GM23338 (cell line): ENCODE results near the gene CDC14A. TPM values are rescaled to one million over a fixed set of nuclear protein-coding genes. Genes with fewer than 3 reads are reported as not detected.

Source experiments
- ATAC-seq: fragments of 200-7000 bp; cut with Tn5 transposase; 3 replicates; pipeline ENCODE4 v1.9.1; 2020
- DNase-seq: peaks from one replicate; pipeline ENCODE4 v3.0.0-alpha.2; 2015; ENCODE audit warnings: low spot score
- H2AFZ ChIP-seq: fragments of 200-600 bp; sonication (generic); 2 replicates; pipeline ENCODE4 v1.8.0; 2016; ENCODE audit warnings: antibody characterized with exemption, mild to moderate bottlenecking, moderate library complexity
- H3F3A ChIP-seq: fragments of 200-600 bp; sonication (generic); replicated peaks from 2 replicates; pipeline ENCODE4 v1.8.0; 2017; ENCODE audit warnings: antibody characterized with exemption, mixed run types, low read depth
- H3K27ac ChIP-seq: fragments of 200-600 bp; sonication (generic); 2 replicates; pipeline ENCODE4 v1.6.1; 2016; ENCODE audit warnings: low read depth
- H3K27me3 ChIP-seq: fragments of 200-600 bp; sonication (generic); 2 replicates; pipeline ENCODE4 v1.8.0; 2016; ENCODE audit warnings: mild to moderate bottlenecking, mixed run types, moderate library complexity; ENCODE audit not compliant: insufficient read depth
- H3K36me3 ChIP-seq: fragments of 200-600 bp; sonication (generic); 2 replicates; pipeline ENCODE4 v1.8.0; 2016; ENCODE audit warnings: mild to moderate bottlenecking; ENCODE audit not compliant: insufficient read depth
- H3K4me1 ChIP-seq: fragments of 200-600 bp; sonication (generic); 2 replicates; pipeline ENCODE4 v1.8.0; 2016; ENCODE audit warnings: mild to moderate bottlenecking, moderate library complexity; ENCODE audit not compliant: insufficient read depth
- H3K4me2 ChIP-seq: fragments of 200-600 bp; sonication (generic); 2 replicates; pipeline ENCODE4 v1.7.1; 2017; ENCODE audit warnings: mixed run types
- H3K4me3 ChIP-seq: fragments of 200-600 bp; sonication (generic); 2 replicates; pipeline ENCODE4 v1.6.1; 2016; ENCODE audit warnings: mixed run types
- H3K79me2 ChIP-seq: fragments of 200-600 bp; sonication (generic); replicated peaks from 2 replicates; pipeline ENCODE4 v1.8.0; 2017; ENCODE audit warnings: mild to moderate bottlenecking; ENCODE audit not compliant: insufficient read depth
- H3K9me2 ChIP-seq: fragments of 200-600 bp; sonication (generic); 2 replicates; pipeline ENCODE4 v1.8.0; 2017; ENCODE audit not compliant: insufficient read depth
- H4K20me1 ChIP-seq: fragments of 200-600 bp; sonication (generic); replicated peaks from 2 replicates; pipeline ENCODE4 v1.8.0; 2017; ENCODE audit warnings: mild to moderate bottlenecking; ENCODE audit not compliant: insufficient read depth
- H3K27ac Mint-ChIP-seq: 2 replicates; pipeline ENCODE4 v1.8.0; 2020; ENCODE audit warnings: inconsistent platforms, mild to moderate bottlenecking, moderate library complexity, mixed read lengths
- H3K27me3 Mint-ChIP-seq: 3 replicates; pipeline ENCODE4 v1.8.0; 2022; ENCODE audit warnings: low read depth, mild to moderate bottlenecking, moderate library complexity, mixed read lengths, inconsistent platforms; ENCODE audit not compliant: insufficient read depth, poor library complexity
- H3K36me3 Mint-ChIP-seq: 3 replicates; pipeline ENCODE4 v1.8.0; 2021; ENCODE audit warnings: low read depth, mild to moderate bottlenecking, inconsistent platforms, moderate library complexity, mixed read lengths
- H3K4me1 Mint-ChIP-seq: 3 replicates; pipeline ENCODE4 v1.8.0; 2020; ENCODE audit warnings: mild to moderate bottlenecking, inconsistent platforms, mixed read lengths
- H3K4me3 Mint-ChIP-seq: 3 replicates; pipeline ENCODE4 v1.8.0; 2021; ENCODE audit warnings: moderate library complexity, mild to moderate bottlenecking, inconsistent platforms, mixed read lengths
- H3K9me3 Mint-ChIP-seq: 3 replicates; pipeline ENCODE4 v1.8.0; 2020; ENCODE audit warnings: moderate library complexity, mild to moderate bottlenecking, inconsistent platforms, mixed read lengths
- CREB1 ChIP-seq: fragments of 250-450 bp; sonication (Bioruptor Pico); IDR thresholded peaks from 2 replicates; pipeline ENCODE4 v1.5.0; 2020; ENCODE audit warnings: low read depth, mild to moderate bottlenecking, moderate library complexity
- ETS1 ChIP-seq: IDR thresholded peaks from 2 replicates; pipeline ENCODE4 v1.6.1; 2016; ENCODE audit warnings: antibody characterized with exemption
- EZH2 ChIP-seq: fragments of 200-600 bp; sonication (generic); IDR thresholded peaks from one replicate; pipeline ENCODE4 v1.8.0; 2017; ENCODE audit warnings: antibody characterized with exemption, mild to moderate bottlenecking, low read depth; ENCODE audit not compliant: unreplicated experiment
- EZH2phosphoT487 ChIP-seq: fragments of 200-600 bp; sonication (generic); IDR thresholded peaks from one replicate; pipeline ENCODE4 v1.8.1; 2018; ENCODE audit warnings: antibody characterized with exemption; ENCODE audit not compliant: unreplicated experiment
- JUNB ChIP-seq: IDR thresholded peaks from one replicate; pipeline ENCODE4 v1.6.1; 2016; ENCODE audit warnings: antibody characterized with exemption; ENCODE audit not compliant: unreplicated experiment
- NANOG ChIP-seq: IDR thresholded peaks from 2 replicates; pipeline ENCODE4 v1.6.1; 2016; ENCODE audit warnings: antibody characterized with exemption, borderline replicate concordance
- POLR2AphosphoS5 ChIP-seq: IDR thresholded peaks from 2 replicates; pipeline ENCODE4 v1.6.1; 2016; ENCODE audit warnings: antibody characterized with exemption, low read depth
- STAT1 ChIP-seq: IDR thresholded peaks from one replicate; pipeline ENCODE4 v1.6.1; 2016; ENCODE audit warnings: antibody characterized with exemption; ENCODE audit not compliant: unreplicated experiment
- ZNF114 ChIP-seq: fragments of 250-450 bp; sonication (Bioruptor Pico); IDR thresholded peaks from 2 replicates; pipeline ENCODE4 v1.5.0; 2020; ENCODE audit warnings: mild to moderate bottlenecking, moderate library complexity
- ZNF331 ChIP-seq: fragments of 250-450 bp; sonication (Bioruptor Pico); IDR thresholded peaks from 2 replicates; pipeline ENCODE4 v1.5.0; 2020; ENCODE audit warnings: low read depth, mild to moderate bottlenecking, moderate library complexity
- polyA plus RNA-seq: library from polyadenylated mRNA; unstranded; fragments of >200 nt; fragmentation: Nextera tagmentation; extraction: Ambion mirVana; gene quantifications from 2 replicates; pipeline ENCODE4 v1.2.1, GENCODE V29; 2016
- total RNA-seq: library from RNA; depleted of rRNA; stranded (reverse); fragments of >200 nt; shearing (Covaris generic); gene quantifications from 2 replicates; pipeline ENCODE4 v1.2.3, GENCODE V29; 2014
- TF ChIP-seq, protein P1 (sequence below), 2 experiments: fragments of 200-600 bp in 1 of 2; sonication (generic) in 1 of 2; conservative IDR thresholded peaks; 2 replicates each; pipeline versions ENCODE4 v1.5.1 to v1.6.1; 2016 to 2017; ENCODE audit warnings: antibody characterized with exemption in 2 of 2, low read depth in 2 of 2, mild to moderate bottlenecking in 2 of 2, moderate library complexity in 1 of 2
- TF ChIP-seq, protein P2 (sequence below): fragments of 250-450 bp; sonication (Bioruptor Pico); IDR thresholded peaks from 2 replicates; pipeline ENCODE4 v1.5.0; 2020; ENCODE audit warnings: mild to moderate bottlenecking, moderate library complexity
- TF ChIP-seq, protein P3 (sequence below): IDR thresholded peaks from one replicate; pipeline ENCODE4 v1.6.1; 2018; ENCODE audit warnings: antibody characterized with exemption; ENCODE audit not compliant: unreplicated experiment

The CDC14A gene
- total and polyA plus RNA-seq, 2 experiments from 2014 or later, result 11.1 to 20.8 TPM

DNA sequence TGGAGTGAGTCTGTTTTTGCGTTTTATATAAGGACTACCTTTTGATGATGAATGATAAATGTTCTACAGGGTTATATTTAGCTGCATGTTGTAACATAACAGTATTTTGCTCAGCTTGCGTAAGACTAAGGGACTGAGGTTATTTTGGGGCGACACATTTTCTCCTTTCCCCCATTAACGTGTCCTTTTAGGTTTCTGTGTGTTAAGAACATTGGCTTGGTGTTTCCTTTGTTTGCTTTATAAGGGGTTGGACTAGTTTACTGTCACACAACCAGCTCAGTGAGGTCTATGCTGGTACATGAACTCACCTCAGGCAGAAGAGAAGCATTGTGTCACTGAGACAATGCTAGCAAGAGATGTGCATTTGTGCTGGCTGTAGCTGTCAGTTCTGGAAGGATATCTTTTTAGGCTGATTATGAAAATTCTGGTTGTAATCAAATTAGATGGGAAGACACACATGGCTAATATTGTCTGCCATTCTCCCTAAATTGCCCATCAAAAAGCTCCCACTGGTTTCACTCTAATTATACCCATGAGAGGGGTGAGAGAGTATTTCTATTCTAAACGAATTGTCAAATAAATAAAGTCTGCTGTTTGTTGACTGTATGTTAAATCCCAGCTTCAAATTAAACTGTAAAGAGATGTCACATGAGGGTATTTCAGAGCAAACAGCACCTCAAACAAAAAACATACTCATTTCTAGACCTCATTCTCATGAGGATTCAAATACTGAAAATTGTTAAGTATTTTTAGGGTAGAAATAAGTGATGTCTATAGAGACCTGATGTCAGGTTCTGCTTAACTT, 62.6 kb downstream of the CDC14A start:
- no peak overlapping the region for H3K27ac Mint-ChIP-seq

More for the DNA sequence above, 62.6 kb downstream of the CDC14A start:
- no peaks in the 10 kb centered on the region for H3K9me2 ChIP-seq
- H3K4me3 ChIP-seq, result no peak overlapping the region
- H3K4me2 ChIP-seq, result no peak overlapping the region
- Mint-ChIP-seq H3K9me3 (no peaks in the 10 kb centered on the region), H3K36me3 (no peaks in the 10 kb centered on the region), H3K4me1 (peaks cover 24% of the 10 kb centered on the region), H3K27me3 (peaks cover 6% of the 10 kb centered on the region), H3K4me3 (no peak overlapping the region)
- no peak overlapping the region for H2AFZ ChIP-seq
- DNase-seq (no peak), ATAC-seq (no peak)
- peaks cover 12% of the 10 kb centered on the region for H3K4me1 ChIP-seq
- no peaks in the 10 kb centered on the region for H3K79me2 ChIP-seq
- TF ChIP-seq JUNB (no peak), ETS1 (no peak), NANOG (no peak), STAT1 (no peak), ZNF331 (CRISPR knock-in tag) (no peak), ZNF114 (CRISPR knock-in tag) (no peak), EZH2phosphoT487 (no peak), EZH2 (no peak), CREB1 (no peak), POLR2AphosphoS5 (no peak)
- TF ChIP-seq, protein P1, sequence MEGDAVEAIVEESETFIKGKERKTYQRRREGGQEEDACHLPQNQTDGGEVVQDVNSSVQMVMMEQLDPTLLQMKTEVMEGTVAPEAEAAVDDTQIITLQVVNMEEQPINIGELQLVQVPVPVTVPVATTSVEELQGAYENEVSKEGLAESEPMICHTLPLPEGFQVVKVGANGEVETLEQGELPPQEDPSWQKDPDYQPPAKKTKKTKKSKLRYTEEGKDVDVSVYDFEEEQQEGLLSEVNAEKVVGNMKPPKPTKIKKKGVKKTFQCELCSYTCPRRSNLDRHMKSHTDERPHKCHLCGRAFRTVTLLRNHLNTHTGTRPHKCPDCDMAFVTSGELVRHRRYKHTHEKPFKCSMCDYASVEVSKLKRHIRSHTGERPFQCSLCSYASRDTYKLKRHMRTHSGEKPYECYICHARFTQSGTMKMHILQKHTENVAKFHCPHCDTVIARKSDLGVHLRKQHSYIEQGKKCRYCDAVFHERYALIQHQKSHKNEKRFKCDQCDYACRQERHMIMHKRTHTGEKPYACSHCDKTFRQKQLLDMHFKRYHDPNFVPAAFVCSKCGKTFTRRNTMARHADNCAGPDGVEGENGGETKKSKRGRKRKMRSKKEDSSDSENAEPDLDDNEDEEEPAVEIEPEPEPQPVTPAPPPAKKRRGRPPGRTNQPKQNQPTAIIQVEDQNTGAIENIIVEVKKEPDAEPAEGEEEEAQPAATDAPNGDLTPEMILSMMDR (conservative IDR thresholded peaks at IDR 0.05; ENCODE audit: low read depth in 2 of 2), result no peak
- TF ChIP-seq, protein P2, sequence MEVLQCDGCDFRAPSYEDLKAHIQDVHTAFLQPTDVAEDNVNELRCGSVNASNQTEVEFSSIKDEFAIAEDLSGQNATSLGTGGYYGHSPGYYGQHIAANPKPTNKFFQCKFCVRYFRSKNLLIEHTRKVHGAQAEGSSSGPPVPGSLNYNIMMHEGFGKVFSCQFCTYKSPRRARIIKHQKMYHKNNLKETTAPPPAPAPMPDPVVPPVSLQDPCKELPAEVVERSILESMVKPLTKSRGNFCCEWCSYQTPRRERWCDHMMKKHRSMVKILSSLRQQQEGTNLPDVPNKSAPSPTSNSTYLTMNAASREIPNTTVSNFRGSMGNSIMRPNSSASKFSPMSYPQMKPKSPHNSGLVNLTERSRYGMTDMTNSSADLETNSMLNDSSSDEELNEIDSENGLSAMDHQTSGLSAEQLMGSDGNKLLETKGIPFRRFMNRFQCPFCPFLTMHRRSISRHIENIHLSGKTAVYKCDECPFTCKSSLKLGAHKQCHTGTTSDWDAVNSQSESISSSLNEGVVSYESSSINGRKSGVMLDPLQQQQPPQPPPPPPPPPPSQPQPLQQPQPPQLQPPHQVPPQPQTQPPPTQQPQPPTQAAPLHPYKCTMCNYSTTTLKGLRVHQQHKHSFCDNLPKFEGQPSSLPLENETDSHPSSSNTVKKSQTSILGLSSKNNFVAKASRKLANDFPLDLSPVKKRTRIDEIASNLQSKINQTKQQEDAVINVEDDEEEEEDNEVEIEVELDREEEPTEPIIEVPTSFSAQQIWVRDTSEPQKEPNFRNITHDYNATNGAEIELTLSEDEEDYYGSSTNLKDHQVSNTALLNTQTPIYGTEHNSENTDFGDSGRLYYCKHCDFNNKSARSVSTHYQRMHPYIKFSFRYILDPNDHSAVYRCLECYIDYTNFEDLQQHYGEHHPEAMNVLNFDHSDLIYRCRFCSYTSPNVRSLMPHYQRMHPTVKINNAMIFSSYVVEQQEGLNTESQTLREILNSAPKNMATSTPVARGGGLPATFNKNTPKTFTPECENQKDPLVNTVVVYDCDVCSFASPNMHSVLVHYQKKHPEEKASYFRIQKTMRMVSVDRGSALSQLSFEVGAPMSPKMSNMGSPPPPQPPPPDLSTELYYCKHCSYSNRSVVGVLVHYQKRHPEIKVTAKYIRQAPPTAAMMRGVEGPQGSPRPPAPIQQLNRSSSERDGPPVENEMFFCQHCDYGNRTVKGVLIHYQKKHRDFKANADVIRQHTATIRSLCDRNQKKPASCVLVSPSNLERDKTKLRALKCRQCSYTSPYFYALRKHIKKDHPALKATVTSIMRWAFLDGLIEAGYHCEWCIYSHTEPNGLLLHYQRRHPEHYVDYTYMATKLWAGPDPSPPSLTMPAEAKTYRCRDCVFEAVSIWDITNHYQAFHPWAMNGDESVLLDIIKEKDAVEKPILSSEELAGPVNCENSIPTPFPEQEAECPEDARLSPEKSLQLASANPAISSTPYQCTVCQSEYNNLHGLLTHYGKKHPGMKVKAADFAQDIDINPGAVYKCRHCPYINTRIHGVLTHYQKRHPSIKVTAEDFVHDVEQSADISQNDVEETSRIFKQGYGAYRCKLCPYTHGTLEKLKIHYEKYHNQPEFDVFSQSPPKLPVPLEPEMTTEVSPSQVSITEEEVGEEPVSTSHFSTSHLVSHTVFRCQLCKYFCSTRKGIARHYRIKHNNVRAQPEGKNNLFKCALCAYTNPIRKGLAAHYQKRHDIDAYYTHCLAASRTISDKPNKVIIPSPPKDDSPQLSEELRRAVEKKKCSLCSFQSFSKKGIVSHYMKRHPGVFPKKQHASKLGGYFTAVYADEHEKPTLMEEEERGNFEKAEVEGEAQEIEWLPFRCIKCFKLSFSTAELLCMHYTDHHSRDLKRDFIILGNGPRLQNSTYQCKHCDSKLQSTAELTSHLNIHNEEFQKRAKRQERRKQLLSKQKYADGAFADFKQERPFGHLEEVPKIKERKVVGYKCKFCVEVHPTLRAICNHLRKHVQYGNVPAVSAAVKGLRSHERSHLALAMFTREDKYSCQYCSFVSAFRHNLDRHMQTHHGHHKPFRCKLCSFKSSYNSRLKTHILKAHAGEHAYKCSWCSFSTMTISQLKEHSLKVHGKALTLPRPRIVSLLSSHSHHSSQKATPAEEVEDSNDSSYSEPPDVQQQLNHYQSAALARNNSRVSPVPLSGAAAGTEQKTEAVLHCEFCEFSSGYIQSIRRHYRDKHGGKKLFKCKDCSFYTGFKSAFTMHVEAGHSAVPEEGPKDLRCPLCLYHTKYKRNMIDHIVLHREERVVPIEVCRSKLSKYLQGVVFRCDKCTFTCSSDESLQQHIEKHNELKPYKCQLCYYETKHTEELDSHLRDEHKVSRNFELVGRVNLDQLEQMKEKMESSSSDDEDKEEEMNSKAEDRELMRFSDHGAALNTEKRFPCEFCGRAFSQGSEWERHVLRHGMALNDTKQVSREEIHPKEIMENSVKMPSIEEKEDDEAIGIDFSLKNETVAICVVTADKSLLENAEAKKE (CRISPR knock-in tag), result no peak
- TF ChIP-seq, protein P3, sequence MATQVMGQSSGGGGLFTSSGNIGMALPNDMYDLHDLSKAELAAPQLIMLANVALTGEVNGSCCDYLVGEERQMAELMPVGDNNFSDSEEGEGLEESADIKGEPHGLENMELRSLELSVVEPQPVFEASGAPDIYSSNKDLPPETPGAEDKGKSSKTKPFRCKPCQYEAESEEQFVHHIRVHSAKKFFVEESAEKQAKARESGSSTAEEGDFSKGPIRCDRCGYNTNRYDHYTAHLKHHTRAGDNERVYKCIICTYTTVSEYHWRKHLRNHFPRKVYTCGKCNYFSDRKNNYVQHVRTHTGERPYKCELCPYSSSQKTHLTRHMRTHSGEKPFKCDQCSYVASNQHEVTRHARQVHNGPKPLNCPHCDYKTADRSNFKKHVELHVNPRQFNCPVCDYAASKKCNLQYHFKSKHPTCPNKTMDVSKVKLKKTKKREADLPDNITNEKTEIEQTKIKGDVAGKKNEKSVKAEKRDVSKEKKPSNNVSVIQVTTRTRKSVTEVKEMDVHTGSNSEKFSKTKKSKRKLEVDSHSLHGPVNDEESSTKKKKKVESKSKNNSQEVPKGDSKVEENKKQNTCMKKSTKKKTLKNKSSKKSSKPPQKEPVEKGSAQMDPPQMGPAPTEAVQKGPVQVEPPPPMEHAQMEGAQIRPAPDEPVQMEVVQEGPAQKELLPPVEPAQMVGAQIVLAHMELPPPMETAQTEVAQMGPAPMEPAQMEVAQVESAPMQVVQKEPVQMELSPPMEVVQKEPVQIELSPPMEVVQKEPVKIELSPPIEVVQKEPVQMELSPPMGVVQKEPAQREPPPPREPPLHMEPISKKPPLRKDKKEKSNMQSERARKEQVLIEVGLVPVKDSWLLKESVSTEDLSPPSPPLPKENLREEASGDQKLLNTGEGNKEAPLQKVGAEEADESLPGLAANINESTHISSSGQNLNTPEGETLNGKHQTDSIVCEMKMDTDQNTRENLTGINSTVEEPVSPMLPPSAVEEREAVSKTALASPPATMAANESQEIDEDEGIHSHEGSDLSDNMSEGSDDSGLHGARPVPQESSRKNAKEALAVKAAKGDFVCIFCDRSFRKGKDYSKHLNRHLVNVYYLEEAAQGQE, result no peak
- H4K20me1 ChIP-seq, result no peaks in the 10 kb centered on the region
- no peak overlapping the region for H3K27ac ChIP-seq
- H3F3A ChIP-seq, result no peaks in the 10 kb centered on the region
- no peaks in the 10 kb centered on the region for H3K36me3 ChIP-seq
- no peaks in the 10 kb centered on the region for H3K27me3 ChIP-seq
